Gastrocnemius medialis (tissue), 4 donors: ENCODE results near the gene BARX2.

Experiments used
- CTCF ChIP-seq, 5 experiments: fragments of 450-650 bp in 3 of 5; fragments of 200-600 bp in 2 of 5; sonication (generic) in 2 of 5; IDR thresholded peaks in 4 of 5; conservative IDR thresholded peaks in 1 of 5; 1 replicate in 4 of 5; 2 replicates in 1 of 5; pipeline ENCODE4 v1.5.1; 2016 to 2019; ENCODE audit warnings: antibody characterized with exemption in 5 of 5, mild to moderate bottlenecking in 3 of 5, moderate library complexity in 3 of 5
- POLR2A ChIP-seq, 2 donors: fragments of 450-650 bp; IDR thresholded peaks; one replicate each; pipeline ENCODE4 v1.6.1; 2017; ENCODE audit warnings: antibody characterized with exemption in 2 of 2, mild to moderate bottlenecking in 2 of 2, moderate library complexity in 2 of 2

- TF ChIP-seq CTCF (IDR thresholded peaks at IDR 0.05 in 4 of 5, conservative IDR thresholded peaks at IDR 0.05 in 1 of 5) (no peak), POLR2A (IDR thresholded peaks at IDR 0.05) (no peak)
Observed at GRCh38 chr11:129391821-129392220, 16.2 kb downstream of the BARX2 start.
